Measurements from ENCODE around the gene GRID1.

GRCh38 chr10:86037096-86037495 lies 329.5 kb downstream of the GRID1 start:
- TF ChIP-seq CTCF (IDR thresholded peaks at IDR 0.05) (no peak), POLR2A (IDR thresholded peaks at IDR 0.05) (no peak)
